PC-3 (cell line): ENCODE results near the gene RNF157. TPM values are rescaled to one million over a fixed set of nuclear protein-coding genes. Genes with fewer than 3 reads are reported as not detected.
A peak's percentile ranks its signal among the peaks of the same experiment; 100 is the strongest.
"Not testable (repeated sequence)": the region's sequence is repeated elsewhere in the genome, so short reads cannot be mapped to it uniquely, and the experiment has no call there.

Source experiments
- ATAC-seq: fragments of 200-7000 bp; cut with Tn5 transposase; 2 replicates; pipeline ENCODE4 v1.9.1; 2020; ENCODE audit warnings: mild to moderate bottlenecking, moderate library complexity
- BruUV-seq: library from RNA; stranded (reverse); fragments of 400-500 nt; replicated peaks from 2 replicates; lab custom pipeline; 2021; lab: Mats Ljungman, UMichigan
- CTCF ChIA-PET: fragments of 300-600 bp; sonication (Branson Sonifier 250); formaldehyde crosslinking; loops from one replicate; lab custom pipeline; 2022; ENCODE audit warnings: antibody characterized with exemption; lab: Charles Lee
- POLR2A ChIA-PET: fragments of 300-600 bp; sonication (Branson Sonifier 250); formaldehyde crosslinking; loops from one replicate; lab custom pipeline; 2022; ENCODE audit warnings: antibody characterized with exemption; ENCODE audit not compliant: unreplicated experiment; lab: Charles Lee
- DNase-seq: peaks from one replicate; pipeline ENCODE4 v3.0.0-alpha.2; 2015
- H2AFZ ChIP-seq: fragments of 300-600 bp; sonication (generic); 2 replicates; pipeline ENCODE4 v1.6.0; 2016; ENCODE audit warnings: antibody characterized with exemption, low read length
- H3F3A ChIP-seq: fragments of 300-600 bp; sonication (generic); one replicate; pipeline ENCODE4 v1.6.0; 2017; ENCODE audit warnings: antibody characterized with exemption, low read length, control low read depth, mild to moderate bottlenecking; ENCODE audit not compliant: unreplicated experiment
- H3K27ac ChIP-seq: fragments of 300-600 bp; sonication (generic); 2 replicates; pipeline ENCODE4 v1.5.1; 2016; ENCODE audit warnings: mild to moderate bottlenecking, low read length
- H3K27me3 ChIP-seq: fragments of 300-600 bp; sonication (generic); 2 replicates; pipeline ENCODE4 v1.6.1; 2016; ENCODE audit warnings: low read length, mixed read lengths
- H3K36me3 ChIP-seq: fragments of 300-600 bp; sonication (generic); 2 replicates; pipeline ENCODE4 v1.6.1; 2016; ENCODE audit warnings: low read depth, mixed run types, low read length, mixed read lengths
- H3K4me1 ChIP-seq: fragments of 300-600 bp; sonication (generic); 2 replicates; pipeline ENCODE4 v1.5.1; 2016; ENCODE audit warnings: low read length; ENCODE audit not compliant: insufficient read depth
- H3K4me2 ChIP-seq: fragments of 300-600 bp; sonication (generic); 2 replicates; pipeline ENCODE4 v1.6.0; 2016; ENCODE audit warnings: low read length
- H3K4me3 ChIP-seq: fragments of 300-600 bp; sonication (generic); 2 replicates; pipeline ENCODE4 v1.5.1; 2016; ENCODE audit warnings: mild to moderate bottlenecking, low read length, mixed read lengths
- H3K79me2 ChIP-seq: fragments of 300-600 bp; sonication (generic); 2 replicates; pipeline ENCODE4 v1.6.1; 2017; ENCODE audit warnings: low read length, mixed read lengths
- H3K9ac ChIP-seq: fragments of 300-600 bp; sonication (generic); 2 replicates; pipeline ENCODE4 v1.6.0; 2016; ENCODE audit warnings: mild to moderate bottlenecking, low read length
- H3K9me2 ChIP-seq: fragments of 300-600 bp; sonication (generic); replicated peaks from 2 replicates; pipeline ENCODE4 v1.6.1; 2016; ENCODE audit warnings: mixed run types, low read length, mixed read lengths
- H3K9me3 ChIP-seq: fragments of 300-600 bp; sonication (generic); 2 replicates; pipeline ENCODE4 v1.6.1; 2016; ENCODE audit warnings: low read length, mixed read lengths
- H4K20me1 ChIP-seq: fragments of 300-600 bp; sonication (generic); 2 replicates; pipeline ENCODE4 v1.6.1; 2016; ENCODE audit warnings: low read length, mixed read lengths
- CTCF ChIP-seq: fragments of 300-600 bp; sonication (generic); conservative IDR thresholded peaks from 2 replicates; pipeline ENCODE4 v1.5.1; 2017; ENCODE audit warnings: antibody characterized with exemption, low read depth, mild to moderate bottlenecking, low read length
- EZH2 ChIP-seq: fragments of 300-600 bp; sonication (generic); IDR thresholded peaks from one replicate; pipeline ENCODE4 v1.6.1; 2017; ENCODE audit warnings: antibody characterized with exemption, mild to moderate bottlenecking, low read length; ENCODE audit not compliant: unreplicated experiment
- EZH2phosphoT487 ChIP-seq: fragments of 300-600 bp; sonication (generic); IDR thresholded peaks from 2 replicates; pipeline ENCODE4 v1.6.1; 2018; ENCODE audit warnings: mild to moderate bottlenecking, antibody characterized with exemption, low read length, borderline replicate concordance
- intact Hi-C: fragments of 100-400 bp; cut with micrococcal nuclease; formaldehyde crosslinking; loops from 2 replicates; pipeline ENCODE4 v1.9.0; 2023
- total RNA-seq: library from RNA; depleted of rRNA; stranded (reverse); fragments of >200 nt; gene quantifications from 2 replicates; pipeline ENCODE4 v1.2.3, GENCODE V29; 2014

The RNF157 gene
- total RNA-seq, 1 experiment from 2014 or later, result 7.4 TPM

- Histone ChIP-seq H3K4me2 (peak overlapping the region; percentile 3; the same call in 1 of the 2 replicates), H3K4me1 (peaks cover 33% of the 10 kb centered on the region), H4K20me1 (peaks cover 11% of the 10 kb centered on the region; the same call in 1 of the 2 replicates), H3K27ac (no peak overlapping the region), H3K9ac (no peak overlapping the region), H3K9me3 (no peaks in the 10 kb centered on the region), H3K4me3 (no peak overlapping the region), H3K79me2 (peaks cover 45% of the 10 kb centered on the region), H3K9me2 (no peaks in the 10 kb centered on the region), H2AFZ (no peak overlapping the region), H3K36me3 (peaks cover 10% of the 10 kb centered on the region; the same call in 1 of the 2 replicates), H3F3A (no peaks in the 10 kb centered on the region), H3K27me3 (no peaks in the 10 kb centered on the region)
- DNase-seq, result no peak
- intact Hi-C loops, result loop anchor here (10.0 kb wide), 1 partner anchor 163 kb away; the partner anchor contains the start of gene EXOC7
- no TSS peak for BruUV-seq
- CTCF ChIA-PET, result no interaction called here
- no peak for ATAC-seq
- no peak for TF ChIP-seq EZH2phosphoT487
- no peak for TF ChIP-seq EZH2
- TF ChIP-seq CTCF, result no peak
- POLR2A ChIA-PET, result interaction anchor here (0.7 kb wide), 1 partner anchor 25 kb away, joined by 3 read pairs; no protein-coding TSS in a partner anchor
These were observed 27.9 kb upstream of the RNF157 start for GRCh38 chr17:76268015-76268749.

- H3K9me2 ChIP-seq, POLR2A ChIA-PET, BruUV-seq, H3F3A ChIP-seq, H3K36me3 ChIP-seq, CTCF ChIA-PET, ATAC-seq, DNase-seq, H3K27me3 ChIP-seq, H2AFZ ChIP-seq, H3K9me3 ChIP-seq, H3K27ac ChIP-seq, H3K4me3 ChIP-seq, H3K9ac ChIP-seq: not testable (repeated sequence)
- H3K4me2 ChIP-seq, result peak overlapping the region; percentile 3; the same call in 1 of the 2 replicates
- H4K20me1 ChIP-seq, result peaks cover 11% of the 10 kb centered on the region; the same call in 1 of the 2 replicates
- H3K79me2 ChIP-seq, result peaks cover 45% of the 10 kb centered on the region
- peaks cover 39% of the 10 kb centered on the region for H3K4me1 ChIP-seq
- intact Hi-C loops, result loop anchor here (10.0 kb wide), 1 partner anchor 163 kb away; the partner anchor contains the start of gene EXOC7
These were observed 27.3 kb upstream of the RNF157 start for GRCh38 chr17:76267581-76268001.

GRCh38 chr17:76267051-76267576 lies 26.8 kb upstream of the RNF157 start:
- Histone ChIP-seq H2AFZ (no peak overlapping the region), H3K9me3 (no peaks in the 10 kb centered on the region), H3K4me2 (peak overlapping the region; percentile 93), H3K36me3 (peaks cover 10% of the 10 kb centered on the region; the same call in 1 of the 2 replicates), H3K27ac (no peak overlapping the region), H4K20me1 (peaks cover 11% of the 10 kb centered on the region; the same call in 1 of the 2 replicates), H3K4me1 (peaks cover 44% of the 10 kb centered on the region), H3K9ac (peak overlapping the region; percentile 82), H3K27me3 (no peaks in the 10 kb centered on the region), H3K79me2 (peaks cover 45% of the 10 kb centered on the region), H3F3A (no peaks in the 10 kb centered on the region), H3K4me3 (peak overlapping the region; percentile 77), H3K9me2 (no peaks in the 10 kb centered on the region)
- TF ChIP-seq EZH2, result no peak
- no peak for TF ChIP-seq EZH2phosphoT487
- no peak for TF ChIP-seq CTCF
- CTCF ChIA-PET, result no interaction called here
- ATAC-seq, result no peak
- intact Hi-C loops, result loop anchor here (10.0 kb wide), 1 partner anchor 162 kb away; the partner anchor contains the start of gene EXOC7
- BruUV-seq, result no TSS peak
- POLR2A ChIA-PET, result no interaction called here
- no peak for DNase-seq
